ENCODE measurements around the gene PLCXD1.

The PLCXD1 gene

DNA sequence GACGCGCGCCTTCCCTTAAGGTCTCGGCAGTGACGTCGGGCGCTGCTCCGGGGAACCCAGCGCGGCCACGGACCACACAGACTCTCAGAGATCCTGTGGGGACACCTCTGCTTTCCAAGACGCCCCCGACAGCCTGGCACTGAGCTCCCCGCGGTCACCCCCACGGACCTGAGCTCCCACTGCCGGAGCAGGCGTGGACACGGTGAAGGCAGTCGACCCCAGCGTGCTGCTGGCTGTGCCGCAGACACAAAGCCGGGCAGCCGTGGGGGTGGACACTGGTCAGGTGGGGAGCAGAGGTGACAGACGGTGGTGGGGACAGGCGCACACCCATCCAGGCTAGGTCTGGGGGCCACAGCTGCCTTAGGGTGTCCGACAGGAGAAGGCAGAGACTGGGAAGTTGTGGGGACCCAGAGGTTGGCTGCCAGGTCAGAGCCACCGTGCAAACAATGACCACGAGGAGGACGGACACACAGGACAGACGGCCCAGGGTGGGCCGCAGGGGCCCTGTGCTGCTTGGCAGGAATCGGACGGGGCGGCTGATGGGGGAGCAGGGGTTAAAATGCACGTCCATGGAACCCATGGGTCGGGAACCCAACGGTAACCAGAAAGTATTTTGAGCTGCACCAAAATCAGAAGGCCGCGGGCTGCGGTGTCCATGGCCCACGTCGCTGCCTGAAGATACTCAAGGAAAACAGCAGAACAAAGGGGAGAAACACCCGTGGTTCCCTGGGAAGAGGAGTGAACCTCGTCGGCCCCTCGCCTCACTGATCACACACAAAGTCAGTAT is 54.0 kb downstream of the PLCXD1 start:
- TF ChIP-seq TEAD4 (IDR thresholded peaks at IDR 0.05) (no peak), RAD21 (IDR thresholded peaks at IDR 0.05; ENCODE audit: low read depth) (no peak), TCF12 (IDR thresholded peaks at IDR 0.05; ENCODE audit: low read depth) (no peak), NFIC (IDR thresholded peaks at IDR 0.05) (no peak)
- TF ChIP-seq, protein P1, sequence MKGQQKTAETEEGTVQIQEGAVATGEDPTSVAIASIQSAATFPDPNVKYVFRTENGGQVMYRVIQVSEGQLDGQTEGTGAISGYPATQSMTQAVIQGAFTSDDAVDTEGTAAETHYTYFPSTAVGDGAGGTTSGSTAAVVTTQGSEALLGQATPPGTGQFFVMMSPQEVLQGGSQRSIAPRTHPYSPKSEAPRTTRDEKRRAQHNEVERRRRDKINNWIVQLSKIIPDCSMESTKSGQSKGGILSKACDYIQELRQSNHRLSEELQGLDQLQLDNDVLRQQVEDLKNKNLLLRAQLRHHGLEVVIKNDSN (IDR thresholded peaks at IDR 0.05): no peak
- TF ChIP-seq, protein P2, sequence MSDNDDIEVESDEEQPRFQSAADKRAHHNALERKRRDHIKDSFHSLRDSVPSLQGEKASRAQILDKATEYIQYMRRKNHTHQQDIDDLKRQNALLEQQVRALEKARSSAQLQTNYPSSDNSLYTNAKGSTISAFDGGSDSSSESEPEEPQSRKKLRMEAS (IDR thresholded peaks at IDR 0.05): no peak

- TF ChIP-seq YY1 (IDR thresholded peaks at IDR 0.05; ENCODE audit: low read depth): no peak
- TF ChIP-seq EGR1 (IDR thresholded peaks at IDR 0.05): no peak
- TF ChIP-seq TAF1 (IDR thresholded peaks at IDR 0.05; ENCODE audit: low read depth): no peak
- TF ChIP-seq ZBTB7A (IDR thresholded peaks at IDR 0.05; ENCODE audit: low read depth): no peak
- TF ChIP-seq CREB1 (IDR thresholded peaks at IDR 0.05; ENCODE audit: low read depth): no peak
- TF ChIP-seq, protein P1 (IDR thresholded peaks at IDR 0.05): no peak
- TF ChIP-seq TCF12 (IDR thresholded peaks at IDR 0.05; ENCODE audit: low read depth): no peak
- TF ChIP-seq RAD21 (IDR thresholded peaks at IDR 0.05; ENCODE audit: low read depth): no peak
- no peak for TF ChIP-seq CEBPB (IDR thresholded peaks at IDR 0.05)
- no peak for TF ChIP-seq NFIC (IDR thresholded peaks at IDR 0.05)
- TF ChIP-seq, protein P3, sequence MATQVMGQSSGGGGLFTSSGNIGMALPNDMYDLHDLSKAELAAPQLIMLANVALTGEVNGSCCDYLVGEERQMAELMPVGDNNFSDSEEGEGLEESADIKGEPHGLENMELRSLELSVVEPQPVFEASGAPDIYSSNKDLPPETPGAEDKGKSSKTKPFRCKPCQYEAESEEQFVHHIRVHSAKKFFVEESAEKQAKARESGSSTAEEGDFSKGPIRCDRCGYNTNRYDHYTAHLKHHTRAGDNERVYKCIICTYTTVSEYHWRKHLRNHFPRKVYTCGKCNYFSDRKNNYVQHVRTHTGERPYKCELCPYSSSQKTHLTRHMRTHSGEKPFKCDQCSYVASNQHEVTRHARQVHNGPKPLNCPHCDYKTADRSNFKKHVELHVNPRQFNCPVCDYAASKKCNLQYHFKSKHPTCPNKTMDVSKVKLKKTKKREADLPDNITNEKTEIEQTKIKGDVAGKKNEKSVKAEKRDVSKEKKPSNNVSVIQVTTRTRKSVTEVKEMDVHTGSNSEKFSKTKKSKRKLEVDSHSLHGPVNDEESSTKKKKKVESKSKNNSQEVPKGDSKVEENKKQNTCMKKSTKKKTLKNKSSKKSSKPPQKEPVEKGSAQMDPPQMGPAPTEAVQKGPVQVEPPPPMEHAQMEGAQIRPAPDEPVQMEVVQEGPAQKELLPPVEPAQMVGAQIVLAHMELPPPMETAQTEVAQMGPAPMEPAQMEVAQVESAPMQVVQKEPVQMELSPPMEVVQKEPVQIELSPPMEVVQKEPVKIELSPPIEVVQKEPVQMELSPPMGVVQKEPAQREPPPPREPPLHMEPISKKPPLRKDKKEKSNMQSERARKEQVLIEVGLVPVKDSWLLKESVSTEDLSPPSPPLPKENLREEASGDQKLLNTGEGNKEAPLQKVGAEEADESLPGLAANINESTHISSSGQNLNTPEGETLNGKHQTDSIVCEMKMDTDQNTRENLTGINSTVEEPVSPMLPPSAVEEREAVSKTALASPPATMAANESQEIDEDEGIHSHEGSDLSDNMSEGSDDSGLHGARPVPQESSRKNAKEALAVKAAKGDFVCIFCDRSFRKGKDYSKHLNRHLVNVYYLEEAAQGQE (IDR thresholded peaks at IDR 0.05; ENCODE audit: low read depth): no peak
- no peak for TF ChIP-seq FOXM1 (IDR thresholded peaks at IDR 0.05; ENCODE audit: borderline replicate concordance, low read depth)
- no peak for TF ChIP-seq EP300 (IDR thresholded peaks at IDR 0.05; ENCODE audit: borderline replicate concordance)
- no peak for TF ChIP-seq TEAD4 (IDR thresholded peaks at IDR 0.05)
- TF ChIP-seq, protein P2 (IDR thresholded peaks at IDR 0.05): no peak
These were observed 54.6 kb downstream of the PLCXD1 start for GRCh38 chrX:335758-336155.

DNA sequence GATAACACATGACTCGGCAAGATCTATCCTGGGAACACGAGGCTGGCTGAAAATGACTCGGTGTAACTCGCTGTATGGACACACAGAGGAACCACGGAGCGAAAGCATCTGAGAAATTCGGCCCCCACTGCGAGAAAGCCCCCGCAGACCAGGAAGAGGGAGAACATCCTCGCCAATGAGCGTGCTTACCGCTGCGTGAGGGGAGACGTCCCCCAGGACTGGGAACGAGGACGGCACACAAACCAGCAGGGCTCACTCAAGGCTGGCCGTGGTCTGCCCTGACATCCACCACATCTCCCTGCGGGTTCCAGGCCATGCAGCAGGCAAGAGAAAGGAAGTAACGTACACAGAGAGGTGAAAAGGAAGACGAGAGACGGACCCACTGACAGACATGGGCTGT is 55.0 kb downstream of the PLCXD1 start:
- no peak for TF ChIP-seq ZBTB7A (IDR thresholded peaks at IDR 0.05; ENCODE audit: low read depth)
- no peak for TF ChIP-seq EP300 (IDR thresholded peaks at IDR 0.05; ENCODE audit: borderline replicate concordance)

GRCh38 chrX:337331-337831 is 56.2 kb downstream of the PLCXD1 start:
- TF ChIP-seq EGR1 (IDR thresholded peaks at IDR 0.05) (no peak), EP300 (IDR thresholded peaks at IDR 0.05; ENCODE audit: borderline replicate concordance) (no peak), RAD21 (IDR thresholded peaks at IDR 0.05; ENCODE audit: low read depth) (no peak), TCF12 (IDR thresholded peaks at IDR 0.05; ENCODE audit: low read depth) (no peak), YY1 (IDR thresholded peaks at IDR 0.05; ENCODE audit: low read depth) (no peak), ZBTB7A (IDR thresholded peaks at IDR 0.05; ENCODE audit: low read depth) (no peak), TAF1 (IDR thresholded peaks at IDR 0.05; ENCODE audit: low read depth) (no peak), CREB1 (IDR thresholded peaks at IDR 0.05; ENCODE audit: low read depth) (no peak), TEAD4 (IDR thresholded peaks at IDR 0.05) (no peak), FOXM1 (IDR thresholded peaks at IDR 0.05; ENCODE audit: borderline replicate concordance, low read depth) (no peak), NFIC (IDR thresholded peaks at IDR 0.05) (no peak), CEBPB (IDR thresholded peaks at IDR 0.05) (no peak)
- TF ChIP-seq, protein P2 (IDR thresholded peaks at IDR 0.05): no peak
- TF ChIP-seq, protein P3 (IDR thresholded peaks at IDR 0.05; ENCODE audit: low read depth): no peak
- TF ChIP-seq, protein P1 (IDR thresholded peaks at IDR 0.05): no peak

- TF ChIP-seq CREB1 (IDR thresholded peaks at IDR 0.05; ENCODE audit: low read depth) (no peak), TEAD4 (IDR thresholded peaks at IDR 0.05) (no peak), EGR1 (IDR thresholded peaks at IDR 0.05) (no peak), EP300 (IDR thresholded peaks at IDR 0.05; ENCODE audit: borderline replicate concordance) (no peak), ZBTB7A (IDR thresholded peaks at IDR 0.05; ENCODE audit: low read depth) (no peak), RAD21 (IDR thresholded peaks at IDR 0.05; ENCODE audit: low read depth) (no peak), TCF12 (IDR thresholded peaks at IDR 0.05; ENCODE audit: low read depth) (no peak), TAF1 (IDR thresholded peaks at IDR 0.05; ENCODE audit: low read depth) (no peak), YY1 (IDR thresholded peaks at IDR 0.05; ENCODE audit: low read depth) (no peak), NFIC (IDR thresholded peaks at IDR 0.05) (no peak), CEBPB (IDR thresholded peaks at IDR 0.05) (no peak), FOXM1 (IDR thresholded peaks at IDR 0.05; ENCODE audit: borderline replicate concordance, low read depth) (no peak)
- TF ChIP-seq, protein P1 (IDR thresholded peaks at IDR 0.05): no peak
- TF ChIP-seq, protein P3 (IDR thresholded peaks at IDR 0.05; ENCODE audit: low read depth): no peak
- TF ChIP-seq, protein P2 (IDR thresholded peaks at IDR 0.05): no peak
These were observed 57.2 kb downstream of the PLCXD1 start for GRCh38 chrX:338281-338835.
